ENCODE data around the gene TMEM95.

TMEM95 gene

GRCh38 chr17:7384489-7385081 is 29.6 kb downstream of the TMEM95 start:
- no peak for DNase-seq (ENCODE audit: low read depth)
- no peak overlapping the region for H3K9ac ChIP-seq (ENCODE audit: low read length)
- peaks cover 17% of the 10 kb centered on the region for H3K36me3 ChIP-seq (ENCODE audit: control insufficient read depth, insufficient read depth, low read length, severe bottlenecking)
- H3K4me3 ChIP-seq (ENCODE audit: low read length) = peak overlapping the region; percentile 44
- H3K27me3 ChIP-seq (replicated peaks; ENCODE audit: control insufficient read depth, insufficient read depth, low read length) = peaks cover 30% of the 10 kb centered on the region
- peaks cover 15% of the 10 kb centered on the region for H3K4me1 ChIP-seq (ENCODE audit: control insufficient read depth, insufficient read depth, low read length)
- H3K9me3 ChIP-seq (ENCODE audit: control insufficient read depth, low read length) = peaks cover 3% of the 10 kb centered on the region

GRCh38 chr17:7388856-7389255 is 33.9 kb downstream of the TMEM95 start:
- no peaks in the 10 kb centered on the region for H3K9me3 ChIP-seq (ENCODE audit: control insufficient read depth, low read length)
- peaks cover 48% of the 10 kb centered on the region for H3K36me3 ChIP-seq (ENCODE audit: control insufficient read depth, insufficient read depth, low read length, severe bottlenecking)
- H3K4me1 ChIP-seq (ENCODE audit: control insufficient read depth, insufficient read depth, low read length) = peaks cover 3% of the 10 kb centered on the region
- H3K27me3 ChIP-seq (replicated peaks; ENCODE audit: control insufficient read depth, insufficient read depth, low read length) = no peaks in the 10 kb centered on the region
- no peak for DNase-seq (ENCODE audit: low read depth)
- H3K9ac ChIP-seq (ENCODE audit: low read length) = no peak overlapping the region
- no peak overlapping the region for H3K4me3 ChIP-seq (ENCODE audit: low read length)

GRCh38 chr17:7389924-7390910 is 35.3 kb downstream of the TMEM95 start:
- no peaks in the 10 kb centered on the region for H3K27me3 ChIP-seq (replicated peaks; ENCODE audit: control insufficient read depth, insufficient read depth, low read length)
- no peak overlapping the region for H3K4me3 ChIP-seq (ENCODE audit: low read length)
- no peak overlapping the region for H3K9ac ChIP-seq (ENCODE audit: low read length)
- H3K4me1 ChIP-seq (ENCODE audit: control insufficient read depth, insufficient read depth, low read length) = peaks cover 3% of the 10 kb centered on the region
- peaks cover 48% of the 10 kb centered on the region for H3K36me3 ChIP-seq (ENCODE audit: control insufficient read depth, insufficient read depth, low read length, severe bottlenecking)
- DNase-seq (ENCODE audit: low read depth) = no peak
- no peaks in the 10 kb centered on the region for H3K9me3 ChIP-seq (ENCODE audit: control insufficient read depth, low read length)

- Histone ChIP-seq H3K4me3 (ENCODE audit: low read length) (no peak overlapping the region), H3K9me3 (ENCODE audit: control insufficient read depth, low read length) (no peaks in the 10 kb centered on the region), H3K27me3 (replicated peaks; ENCODE audit: control insufficient read depth, insufficient read depth, low read length) (no peaks in the 10 kb centered on the region), H3K9ac (ENCODE audit: low read length) (no peak overlapping the region), H3K4me1 (ENCODE audit: control insufficient read depth, insufficient read depth, low read length) (peaks cover 3% of the 10 kb centered on the region), H3K36me3 (ENCODE audit: control insufficient read depth, insufficient read depth, low read length, severe bottlenecking) (peaks cover 48% of the 10 kb centered on the region)
- DNase-seq (ENCODE audit: low read depth) = no peak
Measured at GRCh38 chr17:7391307-7391706, 36.4 kb downstream of the TMEM95 start.

- no peak for DNase-seq (ENCODE audit: low read depth)
- H3K36me3 ChIP-seq (ENCODE audit: control insufficient read depth, insufficient read depth, low read length, severe bottlenecking) = peaks cover 46% of the 10 kb centered on the region
- peak overlapping the region; percentile 92 for H3K9ac ChIP-seq (ENCODE audit: low read length)
- H3K4me3 ChIP-seq (ENCODE audit: low read length) = peak overlapping the region; percentile 91
- peaks cover 3% of the 10 kb centered on the region for H3K4me1 ChIP-seq (ENCODE audit: control insufficient read depth, insufficient read depth, low read length)
- no peaks in the 10 kb centered on the region for H3K27me3 ChIP-seq (replicated peaks; ENCODE audit: control insufficient read depth, insufficient read depth, low read length)
- H3K9me3 ChIP-seq (ENCODE audit: control insufficient read depth, low read length) = no peaks in the 10 kb centered on the region
Measured at GRCh38 chr17:7392696-7393612, 38.0 kb downstream of the TMEM95 start.

GRCh38 chr17:7393613-7394451 is 38.9 kb downstream of the TMEM95 start:
- peak; percentile 55 for DNase-seq (ENCODE audit: low read depth)
- peaks cover 3% of the 10 kb centered on the region for H3K4me1 ChIP-seq (ENCODE audit: control insufficient read depth, insufficient read depth, low read length)

GRCh38 chr17:7394452-7395191 is 39.7 kb downstream of the TMEM95 start, which contains the start of gene PLSCR3:
TSS of gene PLSCR3 (minus strand) at chr17:7394525. CDS start at chr17:7394110, 415 bp downstream.
- Histone ChIP-seq H3K4me3 (ENCODE audit: low read length) (peak within 1 kb of the TSS; percentile 91), H3K36me3 (ENCODE audit: control insufficient read depth, insufficient read depth, low read length, severe bottlenecking) (peaks cover 31% of the 10 kb centered on the region), H3K27me3 (replicated peaks; ENCODE audit: control insufficient read depth, insufficient read depth, low read length) (no peaks in the 10 kb centered on the region), H3K4me1 (ENCODE audit: control insufficient read depth, insufficient read depth, low read length) (peaks cover 3% of the 10 kb centered on the region), H3K9me3 (ENCODE audit: control insufficient read depth, low read length) (no peaks in the 10 kb centered on the region), H3K9ac (ENCODE audit: low read length) (peak within 1 kb of the TSS; percentile 92)
- peak; percentile 91 for DNase-seq (ENCODE audit: low read depth)

More at GRCh38 chr17:7393613-7394451, 38.9 kb downstream of the TMEM95 start:
- Histone ChIP-seq H3K9ac (ENCODE audit: low read length) (peak overlapping the region; percentile 92), H3K4me3 (ENCODE audit: low read length) (peak overlapping the region; percentile 91), H3K36me3 (ENCODE audit: control insufficient read depth, insufficient read depth, low read length, severe bottlenecking) (peaks cover 39% of the 10 kb centered on the region), H3K9me3 (ENCODE audit: control insufficient read depth, low read length) (no peaks in the 10 kb centered on the region), H3K27me3 (replicated peaks; ENCODE audit: control insufficient read depth, insufficient read depth, low read length) (no peaks in the 10 kb centered on the region)

GRCh38 chr17:7396147-7396546 is 41.2 kb downstream of the TMEM95 start:
- no peaks in the 10 kb centered on the region for H3K27me3 ChIP-seq (replicated peaks; ENCODE audit: control insufficient read depth, insufficient read depth, low read length)
- H3K9ac ChIP-seq (ENCODE audit: low read length) = no peak overlapping the region
- no peak for DNase-seq (ENCODE audit: low read depth)
- H3K36me3 ChIP-seq (ENCODE audit: control insufficient read depth, insufficient read depth, low read length, severe bottlenecking) = peaks cover 16% of the 10 kb centered on the region
- H3K4me1 ChIP-seq (ENCODE audit: control insufficient read depth, insufficient read depth, low read length) = peaks cover 3% of the 10 kb centered on the region
- H3K4me3 ChIP-seq (ENCODE audit: low read length) = no peak overlapping the region
- no peaks in the 10 kb centered on the region for H3K9me3 ChIP-seq (ENCODE audit: control insufficient read depth, low read length)

- Histone ChIP-seq H3K27me3 (replicated peaks; ENCODE audit: control insufficient read depth, insufficient read depth, low read length) (no peaks in the 10 kb centered on the region), H3K4me3 (ENCODE audit: low read length) (no peak overlapping the region), H3K36me3 (ENCODE audit: control insufficient read depth, insufficient read depth, low read length, severe bottlenecking) (no peaks in the 10 kb centered on the region), H3K9ac (ENCODE audit: low read length) (no peak overlapping the region), H3K9me3 (ENCODE audit: control insufficient read depth, low read length) (no peaks in the 10 kb centered on the region), H3K4me1 (ENCODE audit: control insufficient read depth, insufficient read depth, low read length) (peaks cover 10% of the 10 kb centered on the region)
- DNase-seq (ENCODE audit: low read depth) = no peak
Measured at GRCh38 chr17:7398612-7399011, 43.7 kb downstream of the TMEM95 start.

All from adipocyte (in vitro differentiated cells).